ENCODE data around the gene NCOA6. TPM values are rescaled to one million over a fixed set of nuclear protein-coding genes. Genes with fewer than 3 reads are reported as not detected.

The NCOA6 gene
- total and polyA plus RNA-seq, 2 donors (not counting 1 experiment from before 2014, with no cell fraction given), result 16.0 to 31.9 TPM

GRCh38 chr20:34703061-34703423, 122.4 kb downstream of the NCOA6 start:
- Histone ChIP-seq H4K20me1 (ENCODE audit: control insufficient read depth, insufficient read depth, low read length, poor library complexity, severe bottlenecking) (no peaks in the 10 kb centered on the region), H3K27ac (ENCODE audit: low read length in 2 of 2) (no peak overlapping the region), H3K4me3 (ENCODE audit: control extremely low read depth in 1 of 5, extremely low read depth in 1 of 5, insufficient read depth in 1 of 5, low read depth in 2 of 5, low read length in 4 of 5) (peak overlapping the region in 3 of 5 experiments; percentile 76 to 89 (median 85)), H3K27me3 (replicated peaks in 1 of 4; ENCODE audit: control extremely low read depth in 1 of 4, control insufficient read depth in 3 of 4, insufficient read depth in 4 of 4, low read length in 3 of 4) (peaks cover 0 to 15% (median 0%) of the 10 kb centered on the region in 4 experiments), H3K4me2 (replicated peaks; ENCODE audit: low read depth, low read length, poor library complexity, severe bottlenecking) (peak overlapping the region; percentile 99), H3K9ac (ENCODE audit: low read length) (peak overlapping the region; percentile 91), H3K9me3 (ENCODE audit: control extremely low read depth in 1 of 3, control insufficient read depth in 2 of 3, insufficient read depth in 1 of 3, low read length in 2 of 3) (no peaks in the 10 kb centered on the region), H2AFZ (ENCODE audit: insufficient read depth, low read depth, low read length, poor library complexity, severe bottlenecking) (peak overlapping the region; percentile 84), H3K36me3 (replicated peaks in 1 of 2; ENCODE audit: control extremely low read depth in 1 of 2, control insufficient read depth in 1 of 2, extremely low read depth in 1 of 2, insufficient read depth in 2 of 2, low read length in 1 of 2) (no peaks in the 10 kb centered on the region), H3K79me2 (ENCODE audit: control insufficient read depth, insufficient read depth, low read length) (no peaks in the 10 kb centered on the region), H3K4me1 (ENCODE audit: control insufficient read depth in 2 of 2, insufficient read depth in 2 of 2, low read length in 2 of 2) (peaks cover 13 to 19% of the 10 kb centered on the region in 2 donors)
- Mint-ChIP-seq H3K9me3 (ENCODE audit: insufficient read depth) (no peaks in the 10 kb centered on the region), H3K27ac (peak overlapping the region; percentile 91), H3K4me1 (peaks cover 19% of the 10 kb centered on the region), H3K4me3 (peak overlapping the region; percentile 95), H3K27me3 (peaks cover 9% of the 10 kb centered on the region)
- ChIA-PET POLR2A (interaction anchor here (0.6 kb wide), 1 partner anchor 392 kb away, joined by 3 read pairs; no protein-coding TSS in a partner anchor), CTCF (interaction anchor here (0.6 to 3.0 kb wide), 7 partner anchors 8 to 1309 kb away, joined by 3 to 13 read pairs (median 4); partner anchors contain the start of gene PIGU)
- ATAC-seq (ENCODE audit: low read depth) (no peak), DNase-seq (peak; percentile 22)
- WGBS (ENCODE audit: insufficient coverage), result 75% methylated on average over 1 of the region's 3 CpGs
- intact Hi-C loops (cut with micrococcal nuclease), result loop anchor here (10.0 kb wide), 3 partner anchors 122 to 708 kb away; partner anchors contain the start of genes EDEM2, NCOA6 and RALY
- TF ChIP-seq CTCF (IDR thresholded peaks at IDR 0.05) (no peak), EZH2 (IDR thresholded peaks at IDR 0.05; ENCODE audit: borderline replicate concordance, insufficient read depth, low read depth, low read length, poor library complexity, severe bottlenecking) (no peak)

- Mint-ChIP-seq H3K9me3 (ENCODE audit: insufficient read depth) (no peaks in the 10 kb centered on the region), H3K27me3 (peaks cover 9% of the 10 kb centered on the region), H3K4me3 (peak overlapping the region; percentile 29), H3K4me1 (peaks cover 19% of the 10 kb centered on the region), H3K27ac (no peak overlapping the region)
- 85% methylated on average over 4 of the region's 6 CpGs for WGBS (ENCODE audit: insufficient coverage)
- Histone ChIP-seq H2AFZ (ENCODE audit: insufficient read depth, low read depth, low read length, poor library complexity, severe bottlenecking) (no peak overlapping the region), H3K9me3 (ENCODE audit: control extremely low read depth in 1 of 3, control insufficient read depth in 2 of 3, insufficient read depth in 1 of 3, low read length in 2 of 3) (no peaks in the 10 kb centered on the region), H3K27ac (ENCODE audit: low read length in 2 of 2) (no peak overlapping the region), H3K9ac (ENCODE audit: low read length) (no peak overlapping the region), H4K20me1 (ENCODE audit: control insufficient read depth, insufficient read depth, low read length, poor library complexity, severe bottlenecking) (no peaks in the 10 kb centered on the region), H3K4me3 (ENCODE audit: control extremely low read depth in 1 of 5, extremely low read depth in 1 of 5, insufficient read depth in 1 of 5, low read depth in 2 of 5, low read length in 4 of 5) (no peak overlapping the region), H3K27me3 (replicated peaks in 1 of 4; ENCODE audit: control extremely low read depth in 1 of 4, control insufficient read depth in 3 of 4, insufficient read depth in 4 of 4, low read length in 3 of 4) (peaks cover 0 to 15% (median 0%) of the 10 kb centered on the region in 4 experiments), H3K4me1 (ENCODE audit: control insufficient read depth in 2 of 2, insufficient read depth in 2 of 2, low read length in 2 of 2) (peaks cover 13 to 19% of the 10 kb centered on the region in 2 donors), H3K79me2 (ENCODE audit: control insufficient read depth, insufficient read depth, low read length) (no peaks in the 10 kb centered on the region), H3K36me3 (replicated peaks in 1 of 2; ENCODE audit: control extremely low read depth in 1 of 2, control insufficient read depth in 1 of 2, extremely low read depth in 1 of 2, insufficient read depth in 2 of 2, low read length in 1 of 2) (no peaks in the 10 kb centered on the region), H3K4me2 (replicated peaks; ENCODE audit: low read depth, low read length, poor library complexity, severe bottlenecking) (no peak overlapping the region)
- TF ChIP-seq EZH2 (IDR thresholded peaks at IDR 0.05; ENCODE audit: borderline replicate concordance, insufficient read depth, low read depth, low read length, poor library complexity, severe bottlenecking) (no peak), CTCF (IDR thresholded peaks at IDR 0.05) (no peak)
- ATAC-seq (ENCODE audit: low read depth), result no peak
- DNase-seq, result no peak
- ChIA-PET CTCF (no interaction called here), POLR2A (no interaction called here)
- intact Hi-C loops (cut with micrococcal nuclease), result loop anchor here (10.0 kb wide), 3 partner anchors 123 to 707 kb away; partner anchors contain the start of genes EDEM2, NCOA6 and RALY
Observed at GRCh38 chr20:34701405-34702085, 123.9 kb downstream of the NCOA6 start.

All from B cell (primary cell).